PC-9 (cell line): Measurements from ENCODE around the gene ERC2. TPM values are rescaled to one million over a fixed set of nuclear protein-coding genes. Genes with fewer than 3 reads are reported as not detected.
A peak's percentile ranks its signal among the peaks of the same experiment; 100 is the strongest.

Experiments
- BruUV-seq: library from RNA; stranded (reverse); fragments of 400-500 nt; replicated peaks from 2 replicates; lab custom pipeline; 2021; lab: Mats Ljungman, UMichigan
- CTCF ChIA-PET: fragments of 300-600 bp; sonication (Branson Sonifier 250); formaldehyde crosslinking; loops from one replicate; lab custom pipeline; 2022; ENCODE audit warnings: antibody characterized with exemption; lab: Charles Lee
- POLR2A ChIA-PET: fragments of 300-600 bp; sonication (Branson Sonifier 250); formaldehyde crosslinking; loops from one replicate; lab custom pipeline; 2022; ENCODE audit warnings: antibody characterized with exemption; ENCODE audit not compliant: unreplicated experiment; lab: Charles Lee
- DNase-seq, 2 experiments: peaks; one replicate each; pipeline versions ENCODE4 v3.0.0 to v3.0.0-alpha.2; 2015 to 2022; ENCODE audit warnings: mixed read lengths in 1 of 2
- H2AFZ ChIP-seq: fragments of 200-600 bp; sonication (generic); 2 replicates; pipeline ENCODE4 v1.8.1; 2017; ENCODE audit warnings: antibody characterized with exemption
- H3F3A ChIP-seq: fragments of 200-600 bp; sonication (generic); 2 replicates; pipeline ENCODE4 v1.8.1; 2017; ENCODE audit warnings: antibody characterized with exemption, mild to moderate bottlenecking, low read depth; ENCODE audit not compliant: insufficient read depth
- H3K27ac ChIP-seq: fragments of 200-600 bp; sonication (generic); 2 replicates; pipeline ENCODE4 v1.6.1; 2016; ENCODE audit warnings: mixed run types
- H3K27me3 ChIP-seq: fragments of 200-600 bp; sonication (generic); 2 replicates; pipeline ENCODE4 v1.6.1; 2016; ENCODE audit warnings: low read depth, mixed run types; ENCODE audit not compliant: insufficient read depth
- H3K36me3 ChIP-seq: fragments of 200-600 bp; sonication (generic); 2 replicates; pipeline ENCODE4 v1.6.1; 2016; ENCODE audit warnings: low read depth, mixed run types
- H3K4me1 ChIP-seq: fragments of 200-600 bp; sonication (generic); replicated peaks from 2 replicates; pipeline ENCODE4 v1.6.1; 2016; ENCODE audit warnings: mixed run types; ENCODE audit not compliant: insufficient read depth
- H3K4me2 ChIP-seq: fragments of 200-600 bp; sonication (generic); 2 replicates; pipeline ENCODE4 v1.6.1; 2017; ENCODE audit warnings: mixed run types
- H3K4me3 ChIP-seq: fragments of 200-600 bp; sonication (generic); 2 replicates; pipeline ENCODE4 v1.6.1; 2016; ENCODE audit warnings: mixed run types
- H3K79me2 ChIP-seq: fragments of 200-600 bp; sonication (generic); 2 replicates; pipeline ENCODE4 v1.6.1; 2017; ENCODE audit warnings: low read depth, mixed run types
- H3K9me2 ChIP-seq: fragments of 200-600 bp; sonication (generic); 2 replicates; pipeline ENCODE4 v1.8.1; 2017; ENCODE audit warnings: mild to moderate bottlenecking; ENCODE audit not compliant: insufficient read depth
- H3K9me3 ChIP-seq: fragments of 200-600 bp; sonication (generic); 2 replicates; pipeline ENCODE4 v1.8.1; 2016; ENCODE audit warnings: low read depth; ENCODE audit not compliant: insufficient read depth
- H4K20me1 ChIP-seq: fragments of 200-600 bp; sonication (generic); 2 replicates; pipeline ENCODE4 v1.8.1; 2017; ENCODE audit not compliant: insufficient read depth
- EZH2 ChIP-seq: fragments of 200-600 bp; sonication (generic); IDR thresholded peaks from 2 replicates; pipeline ENCODE4 v1.8.0; 2017; ENCODE audit warnings: antibody characterized with exemption, low read depth
- intact Hi-C: fragments of 100-400 bp; cut with micrococcal nuclease; formaldehyde crosslinking; loops from one replicate; pipeline ENCODE4 v1.10.0; 2022; ENCODE audit not compliant: unreplicated experiment
- total RNA-seq: library from RNA; stranded (reverse); gene quantifications from 2 replicates; pipeline ENCODE4 v1.2.3, GENCODE V29; 2021
- TF ChIP-seq, protein P1 (sequence below): fragments of 200-600 bp; sonication (generic); conservative IDR thresholded peaks from 2 replicates; pipeline ENCODE4 v1.6.1; 2017; ENCODE audit warnings: mixed run types, antibody characterized with exemption, mild to moderate bottlenecking, moderate library complexity

Gene ERC2
- total RNA-seq, 1 experiment from 2014 or later: 1.4 TPM

DNA sequence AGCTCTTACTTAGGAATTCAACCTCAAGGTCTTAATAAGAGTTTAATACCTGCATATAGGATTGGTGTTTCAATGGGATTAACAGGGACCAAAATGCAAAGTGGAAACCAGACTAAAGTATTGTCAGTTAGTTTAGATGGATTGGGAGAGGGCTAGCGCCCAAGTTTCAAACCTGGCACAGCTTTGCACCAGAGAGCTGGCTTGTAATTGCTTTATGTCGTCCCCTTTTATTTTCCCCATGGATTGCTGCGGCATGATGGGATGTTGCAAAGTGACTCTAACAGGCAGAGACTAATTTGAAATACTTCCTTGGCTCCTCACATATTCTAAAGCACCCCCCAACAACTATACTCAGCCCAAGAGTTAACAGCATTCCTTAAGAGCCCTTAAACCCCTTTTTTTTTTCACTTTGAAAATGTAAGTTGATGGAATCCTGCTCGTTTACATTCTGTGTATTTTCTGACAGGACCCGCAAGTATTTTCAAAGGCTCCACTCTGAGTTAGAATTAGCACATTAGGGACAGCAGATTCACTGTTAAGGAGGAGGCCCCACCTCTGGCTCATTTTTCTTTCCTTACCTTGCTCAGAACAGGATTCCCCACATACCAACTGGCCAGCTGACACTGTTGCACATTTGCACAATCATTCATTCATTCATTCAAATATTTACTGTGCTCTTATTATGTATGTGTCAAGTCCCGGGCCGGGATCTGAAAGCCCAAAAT, 214.2 kb downstream of the ERC2 start:
- BruUV-seq: no TSS peak
- Histone ChIP-seq H3F3A (no peaks in the 10 kb centered on the region), H3K4me1 (no peaks in the 10 kb centered on the region), H3K27me3 (0 out of 2 replicates have a peak, but pooled peaks cover 16% of the 10 kb centered on the region), H3K36me3 (no peaks in the 10 kb centered on the region), H3K79me2 (no peaks in the 10 kb centered on the region), H3K27ac (no peak overlapping the region), H4K20me1 (no peaks in the 10 kb centered on the region), H3K4me2 (no peak overlapping the region), H3K4me3 (no peak overlapping the region), H3K9me2 (no peaks in the 10 kb centered on the region), H2AFZ (no peak overlapping the region), H3K9me3 (no peaks in the 10 kb centered on the region)
- intact Hi-C loops: loop anchor here (5.0 kb wide), 1 partner anchor 357 kb away; no protein-coding TSS in a partner anchor
- CTCF ChIA-PET: no interaction called here
- DNase-seq: peak in 1 of 2 experiments; percentile 59
- TF ChIP-seq, protein P1, sequence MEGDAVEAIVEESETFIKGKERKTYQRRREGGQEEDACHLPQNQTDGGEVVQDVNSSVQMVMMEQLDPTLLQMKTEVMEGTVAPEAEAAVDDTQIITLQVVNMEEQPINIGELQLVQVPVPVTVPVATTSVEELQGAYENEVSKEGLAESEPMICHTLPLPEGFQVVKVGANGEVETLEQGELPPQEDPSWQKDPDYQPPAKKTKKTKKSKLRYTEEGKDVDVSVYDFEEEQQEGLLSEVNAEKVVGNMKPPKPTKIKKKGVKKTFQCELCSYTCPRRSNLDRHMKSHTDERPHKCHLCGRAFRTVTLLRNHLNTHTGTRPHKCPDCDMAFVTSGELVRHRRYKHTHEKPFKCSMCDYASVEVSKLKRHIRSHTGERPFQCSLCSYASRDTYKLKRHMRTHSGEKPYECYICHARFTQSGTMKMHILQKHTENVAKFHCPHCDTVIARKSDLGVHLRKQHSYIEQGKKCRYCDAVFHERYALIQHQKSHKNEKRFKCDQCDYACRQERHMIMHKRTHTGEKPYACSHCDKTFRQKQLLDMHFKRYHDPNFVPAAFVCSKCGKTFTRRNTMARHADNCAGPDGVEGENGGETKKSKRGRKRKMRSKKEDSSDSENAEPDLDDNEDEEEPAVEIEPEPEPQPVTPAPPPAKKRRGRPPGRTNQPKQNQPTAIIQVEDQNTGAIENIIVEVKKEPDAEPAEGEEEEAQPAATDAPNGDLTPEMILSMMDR: no peak
- no peak for TF ChIP-seq EZH2
- POLR2A ChIA-PET: no interaction called here

DNA sequence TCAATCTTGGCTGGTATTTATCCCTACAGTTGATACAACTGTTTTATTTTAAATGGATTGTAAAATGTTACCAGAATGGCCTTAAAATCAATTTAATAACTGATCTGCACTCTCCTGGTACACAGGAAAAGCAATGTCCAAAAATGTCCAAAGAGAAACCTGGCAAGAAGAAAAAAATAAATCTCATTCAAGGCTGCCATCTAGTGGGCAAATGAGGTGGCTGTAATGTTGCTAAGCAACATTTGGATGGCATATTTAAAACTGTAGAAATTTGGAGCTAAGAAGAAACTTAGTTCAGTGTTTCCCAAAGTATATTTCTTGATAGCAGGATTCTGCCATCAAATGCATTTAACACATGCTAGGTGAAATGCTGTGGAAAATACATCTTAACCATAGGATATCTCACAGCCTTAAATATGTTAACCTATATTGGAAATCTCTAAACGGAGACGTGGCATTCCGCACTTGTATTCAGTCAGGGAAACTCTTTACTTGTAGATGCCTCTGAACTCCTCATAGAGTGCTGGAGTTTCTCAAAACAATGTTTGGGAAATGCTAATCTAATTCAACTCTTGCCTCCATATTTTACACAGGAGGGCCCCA, 216.8 kb downstream of the ERC2 start:
- Histone ChIP-seq H3K9me2 (no peaks in the 10 kb centered on the region), H3K9me3 (no peaks in the 10 kb centered on the region), H3K36me3 (no peaks in the 10 kb centered on the region), H2AFZ (no peak overlapping the region), H3F3A (no peaks in the 10 kb centered on the region), H3K4me3 (no peak overlapping the region), H3K4me2 (no peak overlapping the region), H3K27ac (no peak overlapping the region), H3K79me2 (no peaks in the 10 kb centered on the region), H3K4me1 (no peaks in the 10 kb centered on the region), H3K27me3 (0 out of 2 replicates have a peak, but pooled peaks cover 4% of the 10 kb centered on the region), H4K20me1 (no peaks in the 10 kb centered on the region)
- TF ChIP-seq EZH2: no peak
- TF ChIP-seq, protein P1: peak; percentile 77
- BruUV-seq: no TSS peak
- peak in 1 of 2 experiments; percentile 18 for DNase-seq
- intact Hi-C loops: loop anchor here (2.0 to 5.0 kb wide), 4 partner anchors 354 to 1823 kb away; no protein-coding TSS in a partner anchor
- CTCF ChIA-PET: interaction anchor here (0.7 kb wide), 1 partner anchor 362 kb away, joined by 4 read pairs; no protein-coding TSS in a partner anchor
- POLR2A ChIA-PET: no interaction called here

DNA sequence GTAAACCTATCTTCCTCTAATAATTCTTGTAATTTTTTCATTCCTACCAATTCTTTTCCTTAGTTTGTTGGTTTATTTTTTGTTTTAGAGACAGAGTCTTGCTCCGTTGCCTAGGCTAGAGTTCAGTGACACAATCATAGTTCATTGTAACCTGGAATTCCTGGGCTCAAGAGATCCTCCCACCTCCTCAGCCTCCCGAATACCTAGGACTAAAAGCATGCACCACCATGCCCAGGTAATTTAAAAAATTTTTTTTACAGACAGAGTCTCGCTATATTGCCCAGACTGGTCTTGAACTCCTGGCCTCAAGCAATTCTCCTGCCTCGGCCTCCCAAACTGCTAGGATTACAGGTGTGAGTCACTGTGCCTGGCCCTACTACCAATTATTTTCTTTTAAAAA, 220.2 kb downstream of the ERC2 start:
- Histone ChIP-seq H3K79me2 (no peaks in the 10 kb centered on the region), H3K9me2 (no peaks in the 10 kb centered on the region), H3K9me3 (no peaks in the 10 kb centered on the region), H4K20me1 (no peaks in the 10 kb centered on the region), H3K36me3 (no peaks in the 10 kb centered on the region), H3K4me3 (no peak overlapping the region), H3F3A (no peaks in the 10 kb centered on the region), H3K27me3 (no peaks in the 10 kb centered on the region), H3K27ac (no peak overlapping the region), H3K4me1 (no peaks in the 10 kb centered on the region), H3K4me2 (no peak overlapping the region), H2AFZ (no peak overlapping the region)
- CTCF ChIA-PET: no interaction called here
- TF ChIP-seq, protein P1: no peak
- no peak for TF ChIP-seq EZH2
- POLR2A ChIA-PET: no interaction called here
- no peak for DNase-seq
- intact Hi-C loops: no loop called here
- BruUV-seq: no TSS peak
